Measurements from ENCODE around the gene SKI. TPM values are rescaled to one million over a fixed set of nuclear protein-coding genes. Genes with fewer than 3 reads are reported as not detected.
"Not testable (repeated sequence)": the region's sequence is repeated elsewhere in the genome, so short reads cannot be mapped to it uniquely, and the experiment has no call there.

The SKI gene
- total RNA-seq, 1 donor from 2014 or later = 12.1 TPM

GRCh38 chr1:2259668-2260402 is 31.7 kb downstream of the SKI start:
- no peak for DNase-seq (ENCODE audit: low read depth)

- DNase-seq (ENCODE audit: low read depth) = not testable (repeated sequence)
Measured at GRCh38 chr1:2260470-2260869, 32.4 kb downstream of the SKI start.

- DNase-seq (ENCODE audit: low read depth) = no peak
Measured at GRCh38 chr1:2260917-2261316, 32.8 kb downstream of the SKI start.

- DNase-seq (ENCODE audit: low read depth) = not testable (repeated sequence)
Measured at GRCh38 chr1:2261476-2262395, 33.6 kb downstream of the SKI start.

GRCh38 chr1:2266301-2266975 is 38.3 kb downstream of the SKI start:
- DNase-seq (ENCODE audit: low read depth) = no peak

GRCh38 chr1:2267051-2267830 is 39.1 kb downstream of the SKI start:
- DNase-seq (ENCODE audit: low read depth) = no peak

- no peak for DNase-seq (ENCODE audit: low read depth)
Measured at GRCh38 chr1:2267862-2268261, 39.7 kb downstream of the SKI start.

- no peak for DNase-seq (ENCODE audit: low read depth)
Measured at GRCh38 chr1:2268285-2269056, 40.4 kb downstream of the SKI start.

- no peak for DNase-seq (ENCODE audit: low read depth)
Measured at GRCh38 chr1:2269193-2269921, 41.2 kb downstream of the SKI start.

- no peak for DNase-seq (ENCODE audit: low read depth)
Measured at GRCh38 chr1:2269922-2270259, 41.8 kb downstream of the SKI start.

- DNase-seq (ENCODE audit: low read depth) = no peak
Measured at GRCh38 chr1:2270260-2271100, 42.4 kb downstream of the SKI start.

- no peak for DNase-seq (ENCODE audit: low read depth)
Measured at GRCh38 chr1:2271211-2271721, 43.1 kb downstream of the SKI start.

GRCh38 chr1:2271841-2272655 is 43.9 kb downstream of the SKI start:
- no peak for DNase-seq (ENCODE audit: low read depth)

GRCh38 chr1:2272686-2273400 is 44.7 kb downstream of the SKI start:
- DNase-seq (ENCODE audit: low read depth) = no peak

- no peak for DNase-seq (ENCODE audit: low read depth)
Measured at GRCh38 chr1:2273401-2274090, 45.4 kb downstream of the SKI start.

- no peak for DNase-seq (ENCODE audit: low read depth)
Measured at GRCh38 chr1:2274231-2274928, 46.3 kb downstream of the SKI start.

All from myocyte (in vitro differentiated cells).